GM12892 (cell line): ENCODE data around the gene ZKSCAN2.

Experiments used
- POLR2A ChIP-seq: IDR thresholded peaks from 2 replicates; pipeline ENCODE4 v1.6.1; 2011; ENCODE audit warnings: low read depth, low read length, control low read depth
- TAF1 ChIP-seq: IDR thresholded peaks from 2 replicates; pipeline ENCODE4 v1.6.1; 2011; ENCODE audit warnings: low read depth, mild to moderate bottlenecking, control low read depth, low read length, borderline replicate concordance

DNA sequence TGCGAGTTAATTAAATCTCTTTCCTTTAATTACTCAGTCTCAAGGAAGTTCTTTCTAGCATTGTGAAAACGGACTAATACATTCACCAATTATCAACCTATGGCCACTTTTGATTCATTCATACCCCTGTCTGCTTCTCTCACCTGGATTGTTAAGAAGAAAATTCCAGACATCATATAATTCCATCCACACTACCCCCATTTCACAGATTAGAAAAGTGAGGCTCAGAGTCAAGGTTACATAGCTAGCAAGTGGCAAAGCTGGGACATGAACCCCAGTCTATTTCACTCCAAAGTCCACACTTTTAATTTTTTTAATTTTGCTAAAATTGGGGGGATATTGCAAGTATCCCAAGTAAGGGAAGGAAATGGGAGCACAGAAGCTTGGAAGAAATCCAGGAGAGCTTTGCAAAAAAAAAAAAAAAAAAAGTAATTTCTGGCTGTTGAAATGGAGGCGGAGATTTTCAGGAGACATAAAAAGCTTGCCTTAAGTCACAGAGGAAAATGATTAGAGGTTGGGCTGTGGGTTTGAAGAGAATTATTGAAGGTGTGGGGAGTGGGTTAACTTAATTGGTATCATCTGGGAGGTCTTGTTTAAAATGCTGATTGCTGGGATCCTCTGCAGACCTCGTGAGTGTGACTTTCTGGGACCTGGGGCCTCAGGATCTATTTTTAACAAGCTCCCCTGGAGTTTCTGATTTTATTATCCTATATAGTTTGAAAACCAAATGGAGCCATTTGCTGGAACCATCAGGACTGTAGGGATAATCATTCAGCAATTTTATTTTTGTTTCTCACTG is 42.3 kb upstream of the ZKSCAN2 start:
- no peak for TF ChIP-seq POLR2A
- no peak for TF ChIP-seq TAF1
